NCI-H146 (cell line): Measurements from ENCODE around the gene ARL8A.
"Not testable (repeated sequence)": the region's sequence is repeated elsewhere in the genome, so short reads cannot be mapped to it uniquely, and the experiment has no call there.

Experiments
- DNase-seq: peaks from one replicate; lab custom pipeline; 2025; lab: John Stamatoyannopoulos, UW

The ARL8A gene

DNA sequence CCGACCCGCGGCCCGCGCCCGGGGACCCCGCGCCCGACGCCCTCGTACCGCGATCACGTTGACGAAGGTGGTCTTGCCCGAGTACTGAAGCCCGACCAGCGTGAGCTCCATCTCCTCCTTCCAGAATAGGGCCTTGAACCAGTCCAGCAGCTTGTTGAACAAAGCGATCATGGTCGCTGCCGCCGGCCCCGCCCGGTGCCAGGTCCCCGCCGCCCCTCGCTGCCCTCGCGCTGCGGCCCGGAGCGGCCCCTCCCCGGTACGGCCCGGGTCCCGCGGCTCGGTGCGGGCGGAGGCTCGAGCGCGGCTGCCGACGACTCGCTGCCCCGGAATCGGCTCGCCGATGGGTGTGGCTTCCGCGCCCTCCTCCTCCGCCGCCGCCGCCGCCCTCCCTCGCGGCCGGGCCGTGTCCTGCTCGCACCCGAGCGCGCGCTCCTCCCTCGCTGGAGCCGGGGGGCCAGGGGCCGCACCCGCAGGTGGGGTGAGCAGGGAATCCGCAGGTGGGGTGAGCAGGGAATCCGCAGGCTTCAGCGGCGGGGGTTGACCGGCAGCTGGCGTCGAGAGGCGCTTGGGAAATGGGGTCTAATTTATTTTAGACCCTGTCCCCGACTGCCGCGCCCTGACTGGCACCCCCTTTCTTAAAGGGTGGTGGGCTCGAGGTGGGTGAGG, at the start of gene ARL8A:
TSS of gene ARL8A (minus strand) at position 336 of the 666 bp plus-strand sequence. CDS start at position 171, 165 bp downstream.
- peak; percentile 65 for DNase-seq

DNA sequence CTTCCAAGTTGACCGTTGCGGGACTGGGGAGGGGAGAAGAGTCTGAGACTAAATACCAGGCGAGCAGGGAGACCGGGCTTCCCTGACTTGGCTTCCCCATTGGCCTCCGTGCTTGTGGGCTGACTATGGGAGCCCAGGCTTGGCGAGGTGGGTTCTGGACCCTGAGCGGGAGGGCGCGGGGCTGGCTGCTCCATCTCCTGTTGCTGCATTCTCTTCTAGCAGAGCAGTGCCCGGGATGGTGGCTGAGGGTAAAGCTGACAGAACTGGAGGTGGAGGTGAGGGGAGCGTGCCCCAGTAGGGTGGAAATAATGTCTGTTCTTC, 49.8 kb upstream of the ARL8A start:
- DNase-seq: no peak

DNA sequence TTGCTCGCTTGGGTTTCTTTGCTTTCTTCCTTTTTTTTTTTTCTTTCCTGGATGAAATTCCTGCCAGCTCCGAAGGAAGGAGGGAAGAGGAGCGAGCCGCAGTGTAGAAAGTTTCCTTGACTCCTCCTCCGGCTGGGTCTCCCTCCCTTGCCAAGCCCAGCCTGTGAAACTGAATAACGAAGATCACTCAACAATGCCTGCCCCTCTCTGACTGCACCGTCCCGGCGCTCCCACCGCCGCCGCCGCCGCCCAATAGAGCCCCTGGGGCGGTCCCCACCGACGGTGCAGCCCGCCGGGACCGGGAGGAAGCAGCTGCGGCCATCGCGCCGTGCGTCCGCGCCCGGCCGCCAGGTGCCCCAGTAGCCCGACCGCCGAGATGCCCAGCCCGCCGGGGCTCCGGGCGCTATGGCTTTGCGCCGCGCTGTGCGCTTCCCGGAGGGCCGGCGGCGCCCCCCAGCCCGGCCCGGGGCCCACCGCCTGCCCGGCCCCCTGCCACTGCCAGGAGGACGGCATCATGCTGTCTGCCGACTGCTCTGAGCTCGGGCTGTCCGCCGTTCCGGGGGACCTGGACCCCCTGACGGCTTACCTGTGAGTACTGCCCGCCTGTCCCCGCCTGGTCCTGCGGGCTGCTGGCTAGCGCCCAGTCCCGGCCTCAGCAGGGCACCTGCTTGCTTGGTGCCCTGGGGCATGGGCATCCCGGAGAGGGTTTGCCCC, 49.2 kb upstream of the ARL8A start, which contains the start of gene LGR6:
TSS of gene LGR6 (plus strand) at position 186 of the 714 bp plus-strand sequence. CDS start at position 377, 191 bp downstream.
- peak; percentile 19 for DNase-seq

DNA sequence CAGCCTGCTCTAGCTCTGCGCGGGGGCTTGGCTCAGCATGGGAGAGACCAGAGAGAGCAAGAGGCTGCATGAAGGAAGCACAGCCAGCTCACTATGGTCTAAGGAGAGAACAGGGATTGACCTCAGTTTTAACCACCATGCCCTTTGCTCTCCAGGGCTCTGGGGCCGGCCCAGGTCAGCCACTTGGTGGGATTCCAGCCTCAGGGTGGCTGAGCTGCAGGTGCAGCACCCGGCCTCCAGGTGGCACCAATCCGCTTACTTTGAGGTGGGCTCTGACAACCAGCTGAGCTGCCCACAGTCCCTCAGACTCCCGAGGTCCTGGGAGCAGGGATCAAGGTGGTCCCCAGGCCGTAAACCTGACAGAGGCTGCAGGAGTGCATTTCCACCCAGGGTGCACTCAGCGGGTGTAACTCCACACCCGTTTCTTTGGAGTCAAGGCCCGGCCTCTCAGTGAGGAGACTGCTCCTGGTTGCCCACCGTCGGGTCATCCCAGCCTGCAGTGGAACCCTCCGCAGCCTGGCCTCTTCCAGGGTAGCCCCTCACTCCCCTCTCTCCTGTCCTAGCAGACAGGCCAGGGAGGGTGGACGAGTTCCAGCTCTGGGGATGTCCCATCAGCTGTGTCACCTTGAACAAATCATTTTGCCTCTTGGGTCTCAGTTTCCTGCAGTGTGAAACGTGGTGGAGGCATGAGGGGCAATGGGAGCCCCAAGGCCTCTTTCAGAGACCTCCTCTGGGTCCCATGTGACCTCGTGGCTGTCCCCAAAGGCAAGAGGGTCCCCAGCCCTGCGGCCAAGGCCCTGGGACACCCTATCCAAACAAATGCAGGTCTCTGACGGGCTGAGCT, 48.5 kb upstream of the ARL8A start:
- DNase-seq: peak; percentile 63

DNA sequence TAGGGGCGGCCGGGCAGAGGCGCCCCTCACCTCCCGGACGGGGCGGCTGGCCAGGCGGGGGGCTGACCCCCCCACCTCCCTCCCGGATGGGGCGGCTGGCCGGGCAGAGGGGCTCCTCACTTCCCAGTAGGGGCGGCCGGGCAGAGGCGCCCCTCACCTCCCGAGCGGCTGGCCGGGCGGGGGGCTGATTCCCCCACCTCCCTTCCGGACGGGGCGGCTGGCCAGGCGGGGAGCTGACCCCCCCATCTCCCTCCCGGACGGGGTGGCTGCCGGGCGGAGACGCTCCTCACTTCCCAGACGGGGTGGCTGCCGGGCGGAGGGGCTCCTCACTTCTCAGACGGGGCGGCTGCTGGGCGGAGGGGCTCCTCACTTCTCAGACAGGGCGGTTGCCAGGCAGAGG, 46.9 kb upstream of the ARL8A start:
- not testable (repeated sequence) for DNase-seq

DNA sequence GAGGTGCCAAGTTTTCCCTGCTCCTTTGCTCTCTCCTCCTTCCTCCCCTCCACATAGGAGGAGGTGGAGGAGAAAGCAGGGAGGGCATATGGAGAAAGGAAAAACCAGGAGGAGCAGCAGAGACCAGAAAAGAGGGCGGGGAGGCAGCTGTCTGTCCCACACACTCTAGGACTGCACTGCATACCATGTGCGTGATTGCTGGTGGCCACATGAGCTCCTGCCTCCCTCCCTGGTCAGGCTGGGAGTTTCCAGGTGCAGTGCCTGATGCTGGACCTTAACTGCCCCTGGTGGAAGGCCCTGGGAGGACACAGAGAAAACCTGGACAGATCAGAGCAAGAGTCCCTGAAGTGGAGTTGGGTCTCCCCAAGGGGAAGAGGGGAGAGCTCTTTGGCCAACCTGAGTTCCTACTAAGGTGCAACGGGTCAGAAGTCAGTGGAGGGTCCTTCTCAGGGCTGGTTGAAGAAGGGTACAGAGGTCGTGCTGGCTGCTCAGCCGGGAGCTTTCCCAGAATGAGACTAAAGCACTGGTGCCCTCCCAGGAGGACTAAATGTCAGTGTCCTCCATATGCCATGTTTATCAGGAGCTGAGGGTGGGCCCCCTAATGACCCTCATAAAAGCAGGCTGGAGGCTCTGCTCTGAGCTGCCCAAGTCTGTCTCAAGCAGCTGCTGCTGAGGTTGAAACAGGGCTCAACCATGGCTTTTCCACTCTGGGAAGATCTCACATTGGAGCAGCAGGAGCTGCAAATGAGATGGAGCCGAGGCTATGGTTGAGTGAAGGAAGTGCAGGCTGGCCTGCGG, 45.6 kb upstream of the ARL8A start:
- DNase-seq: no peak

DNA sequence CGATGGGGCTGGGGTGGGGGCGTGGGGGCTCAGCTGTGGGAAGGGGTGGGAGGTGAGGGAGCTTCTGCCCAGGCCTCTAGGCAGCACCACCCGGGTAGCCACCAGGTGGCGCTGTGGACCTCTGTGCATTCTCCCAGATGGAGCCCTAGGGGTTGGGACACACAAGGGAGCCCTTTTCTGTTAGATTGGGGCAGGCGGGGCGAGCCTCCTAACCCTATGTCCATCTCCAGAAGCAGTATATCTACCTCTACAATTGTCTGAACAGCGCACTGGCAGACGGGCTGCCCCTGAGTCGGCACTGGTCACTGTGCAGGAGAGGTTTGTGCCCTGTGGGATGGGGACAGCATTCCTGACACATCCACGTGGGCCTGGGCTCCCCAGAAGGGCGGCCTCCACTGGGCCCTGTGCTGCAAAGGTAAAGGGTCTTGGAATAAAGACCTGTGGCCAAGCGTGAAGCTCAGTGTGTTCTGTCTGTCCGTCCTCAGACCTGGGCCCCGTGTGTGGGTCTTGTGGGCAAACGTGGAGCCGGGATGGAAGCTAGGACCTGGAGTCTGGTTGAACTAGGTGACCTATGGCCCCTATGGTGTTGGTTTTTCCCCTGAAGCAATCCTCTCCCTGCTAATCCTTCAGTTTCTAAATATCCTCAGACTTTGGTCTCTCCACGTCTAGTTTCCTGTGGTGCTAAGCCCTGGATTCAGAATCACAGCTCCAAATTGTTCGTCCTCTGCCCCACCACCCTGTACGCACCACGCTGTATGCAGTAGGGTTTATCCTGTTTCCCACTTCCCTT, 44.7 kb upstream of the ARL8A start:
- DNase-seq: peak; percentile 52

DNA sequence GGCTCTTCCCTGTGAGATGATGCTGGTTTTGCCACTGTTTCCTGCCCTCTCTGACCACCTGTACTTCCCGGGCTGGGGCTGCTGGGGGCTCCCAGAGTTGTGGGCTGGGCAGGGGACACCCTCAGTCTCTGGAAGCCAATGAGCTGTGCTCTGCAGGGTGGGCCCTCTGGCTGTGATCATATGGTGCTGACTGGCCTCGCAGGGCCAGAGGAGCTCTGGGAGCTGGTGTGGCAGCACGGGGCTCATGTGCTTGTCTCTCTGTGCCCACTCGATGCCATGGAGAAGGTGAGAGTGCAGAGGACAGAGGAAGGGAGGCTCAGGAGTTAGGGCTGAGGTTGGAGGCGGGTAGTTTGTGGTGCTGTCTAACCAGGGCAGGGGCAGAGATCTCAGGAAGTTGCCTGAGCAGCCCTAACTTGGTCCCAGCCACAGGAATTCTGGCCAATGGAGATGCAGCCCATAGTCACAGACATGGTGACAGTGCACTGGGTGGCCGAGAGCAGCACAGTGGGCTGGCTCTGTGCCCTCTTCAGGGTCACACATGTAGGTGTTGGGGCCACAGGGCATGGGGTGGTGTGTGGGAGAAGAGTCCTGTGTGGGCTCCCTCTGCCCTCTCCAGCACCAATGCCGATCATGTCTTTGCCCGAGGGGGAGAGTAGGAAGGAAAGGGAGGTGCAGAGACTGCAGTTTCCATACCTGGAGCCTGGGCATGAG, 43.3 kb upstream of the ARL8A start:
- no peak for DNase-seq

DNA sequence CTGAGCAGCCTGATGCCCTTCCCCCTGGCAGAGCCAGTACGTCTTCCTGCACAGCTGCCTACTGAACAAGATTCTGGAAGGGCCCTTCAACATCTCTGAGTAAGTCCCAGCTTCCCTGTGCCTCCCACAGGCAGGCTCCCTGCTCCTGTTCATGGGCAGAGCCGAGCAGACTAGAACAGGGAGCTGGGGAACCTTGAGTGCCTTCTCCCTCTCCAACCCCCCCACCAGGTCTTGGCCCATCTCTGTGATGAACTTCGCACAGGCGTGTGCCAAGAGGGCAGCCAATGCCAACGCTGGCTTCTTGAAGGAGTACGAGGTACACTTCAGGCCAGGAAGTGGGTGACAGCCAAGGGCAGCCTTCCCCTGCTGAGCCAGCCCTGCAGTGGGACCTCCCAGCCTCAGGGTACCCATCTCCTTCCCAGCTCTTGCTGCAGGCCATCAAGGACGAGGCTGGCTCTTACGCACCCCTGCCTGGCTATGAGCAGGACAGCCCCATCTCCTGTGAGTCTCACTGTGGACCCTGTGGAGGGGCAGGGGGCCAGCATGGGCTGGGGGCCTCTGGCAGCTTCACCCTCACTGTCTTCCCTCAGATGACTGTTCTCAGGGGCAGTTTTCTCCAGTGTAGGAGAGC, 42.6 kb upstream of the ARL8A start:
- no peak for DNase-seq

DNA sequence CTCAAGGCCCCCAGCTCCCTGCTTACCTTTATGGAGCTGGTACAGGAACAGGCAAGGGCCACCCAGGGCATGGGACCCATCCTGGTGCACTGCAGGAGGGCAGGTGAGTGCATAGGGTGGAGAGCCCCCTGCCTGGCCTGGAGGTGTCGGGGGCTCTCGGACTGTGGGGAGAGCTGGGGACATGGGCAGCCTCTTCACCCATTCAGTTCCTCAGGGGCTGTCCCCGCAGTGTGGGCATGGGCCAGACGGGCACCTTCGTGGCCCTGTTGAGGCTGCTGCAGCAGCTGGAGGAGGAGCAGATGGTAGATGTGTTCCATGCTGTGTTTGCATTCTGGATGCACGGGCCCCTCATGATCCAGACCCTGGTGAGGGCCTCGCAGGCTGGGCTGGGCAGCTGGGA, 41.8 kb upstream of the ARL8A start:
- DNase-seq: no peak

DNA sequence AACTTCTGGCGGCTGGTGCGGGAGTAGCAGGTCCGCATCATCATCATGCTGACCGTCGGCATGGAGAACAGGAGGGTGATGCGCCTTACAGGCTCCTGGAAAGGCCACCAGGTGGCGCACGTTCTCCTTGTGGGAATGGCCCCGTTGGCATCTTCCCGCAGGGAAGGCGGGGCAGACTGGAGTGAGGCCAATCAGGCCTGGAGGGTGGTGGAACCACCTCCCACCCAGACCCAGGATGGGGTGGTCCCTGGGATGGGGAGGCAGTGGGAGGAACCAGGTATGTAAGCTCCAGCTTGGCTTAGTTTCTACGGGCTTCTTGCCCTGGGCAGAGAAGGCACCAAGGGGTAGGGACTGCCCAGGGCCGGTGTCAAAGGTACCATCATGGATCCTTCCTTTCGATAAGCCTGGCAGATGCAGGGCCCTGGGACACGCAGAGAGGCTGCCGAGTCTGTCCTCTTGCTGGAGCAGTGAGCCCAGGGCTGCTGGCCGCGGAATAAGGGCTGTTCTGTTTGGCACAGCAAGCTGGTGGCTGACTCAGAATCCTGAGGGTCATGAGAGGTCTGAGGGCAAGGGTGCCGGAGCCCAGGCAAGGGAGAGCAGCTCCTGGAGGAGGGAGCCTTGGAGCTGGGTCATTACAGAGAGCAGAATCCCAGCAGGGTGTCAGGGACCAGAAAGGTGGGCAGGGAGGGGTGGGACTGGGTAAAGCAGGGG, 40.4 kb upstream of the ARL8A start:
- DNase-seq: peak; percentile 92

DNA sequence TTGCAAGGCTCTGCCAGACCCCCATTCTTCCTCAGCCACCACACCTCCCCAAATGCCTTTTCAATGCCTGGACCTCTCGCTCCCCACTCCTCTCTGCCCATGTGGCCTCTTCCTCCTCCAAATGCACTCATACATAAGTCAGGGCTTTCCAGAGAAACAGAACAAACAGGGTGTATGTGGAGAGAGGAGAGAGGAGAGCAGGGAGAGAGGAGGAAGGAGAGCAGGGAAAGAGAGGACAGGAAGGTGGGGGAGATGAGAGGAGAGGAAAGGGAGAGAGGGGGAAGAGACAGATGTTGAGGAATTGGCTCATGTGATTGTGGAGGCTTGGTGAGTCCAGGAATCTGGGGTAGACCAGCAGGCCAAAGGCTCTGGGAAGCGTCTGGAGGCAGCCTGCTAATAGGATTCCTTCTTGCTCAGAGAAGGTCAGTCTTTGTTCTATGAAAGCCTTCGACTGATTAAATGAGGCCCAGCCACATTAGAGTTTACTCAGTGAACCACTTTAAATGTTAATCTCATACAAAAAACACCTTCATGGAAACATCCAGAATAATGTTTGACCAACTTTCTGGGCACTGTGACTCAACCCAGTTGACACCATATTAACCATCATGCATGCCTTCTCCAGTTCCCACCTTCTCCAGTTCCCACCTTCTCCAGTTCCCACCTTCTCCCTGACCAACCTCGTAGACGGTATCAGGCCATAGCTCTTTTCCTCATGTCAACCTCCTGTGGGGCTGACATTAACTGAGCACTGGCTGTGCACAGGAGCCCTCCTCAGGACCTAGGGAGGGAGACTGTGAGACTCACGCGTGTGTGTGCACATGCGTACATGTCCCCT, 37.7 kb upstream of the ARL8A start:
- no peak for DNase-seq

DNA sequence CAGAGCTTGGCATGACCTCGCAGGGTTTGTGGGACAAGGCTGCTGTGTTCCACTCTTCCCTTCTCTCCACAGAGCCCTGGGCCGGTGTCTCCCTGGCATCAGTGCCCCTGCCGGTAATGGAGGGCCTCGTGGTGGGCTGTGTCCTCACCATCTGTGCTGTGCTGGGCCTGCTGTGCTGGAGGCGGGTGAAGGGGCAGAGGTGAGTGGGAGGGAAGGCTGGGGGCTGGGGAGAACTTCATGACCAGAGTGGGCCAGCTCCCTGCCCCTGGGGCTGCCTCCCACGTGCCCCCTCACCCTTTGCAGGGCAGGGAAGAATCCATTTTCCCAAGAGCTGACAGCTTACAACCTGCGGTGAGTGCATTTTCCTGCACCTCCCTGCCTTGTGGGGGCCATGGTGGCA, 37.0 kb upstream of the ARL8A start:
- no peak for DNase-seq

DNA sequence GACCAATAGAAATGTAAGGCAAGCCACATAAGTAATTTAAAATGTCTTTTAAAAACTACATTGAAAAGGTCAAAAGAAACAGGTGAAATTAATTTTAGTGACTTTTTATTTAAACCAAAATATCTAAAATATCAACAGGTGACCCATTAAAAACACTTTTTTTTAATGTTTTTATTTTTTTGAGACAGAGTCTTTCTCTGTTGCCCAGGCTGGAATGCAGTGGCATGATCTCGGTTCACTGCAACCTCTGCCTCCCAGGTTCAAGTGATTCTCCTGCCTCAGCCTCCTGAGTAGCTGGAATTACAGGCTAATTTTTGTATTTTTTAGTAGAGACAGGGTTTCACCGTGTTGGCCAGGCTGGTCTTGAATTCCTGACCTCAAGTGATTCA, 36.2 kb upstream of the ARL8A start:
- DNase-seq: not testable (repeated sequence)

DNA sequence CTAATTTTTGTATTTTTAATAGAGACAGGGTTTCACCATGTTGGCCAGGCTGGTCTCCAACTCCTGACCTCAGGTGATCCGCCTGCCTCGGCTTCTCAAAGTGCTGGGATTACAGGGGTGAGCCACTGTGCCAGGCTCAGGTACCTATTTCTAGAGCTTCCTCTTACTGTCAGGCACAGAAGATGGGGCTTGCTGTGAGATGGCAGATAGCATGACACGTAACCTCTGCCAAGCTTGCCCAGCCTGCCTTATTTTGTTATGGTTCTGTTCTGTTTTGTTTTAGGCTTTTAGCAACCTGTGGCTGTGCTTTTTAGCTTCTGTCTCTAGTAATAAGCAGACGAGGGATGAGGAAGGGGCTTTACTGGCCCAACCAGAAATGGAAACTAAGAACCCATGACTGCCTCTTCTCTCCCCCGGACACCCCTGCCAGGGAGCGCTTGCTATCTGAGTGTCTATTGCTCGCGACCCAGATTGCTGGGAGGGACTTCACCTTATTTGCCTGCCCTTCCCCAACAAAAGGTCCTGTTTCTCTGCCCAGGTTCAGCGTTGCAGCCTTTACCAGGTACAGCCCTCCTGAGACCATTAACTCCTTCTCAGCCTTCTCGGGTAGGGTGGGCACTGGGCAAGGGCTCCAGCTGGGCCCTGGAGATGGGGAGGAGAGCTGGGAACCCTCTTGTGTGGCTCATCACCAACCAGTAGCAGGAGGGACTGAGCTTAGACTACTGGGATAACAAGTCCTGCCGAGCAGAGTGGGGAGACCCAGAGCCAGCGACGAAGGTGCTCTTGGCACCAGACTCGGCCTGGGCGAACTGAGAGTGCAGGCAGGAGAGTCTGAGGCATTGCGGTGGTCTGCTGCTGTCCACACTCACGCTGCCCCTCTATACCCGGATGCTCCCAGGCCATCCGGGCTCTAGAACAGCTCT, 35.6 kb upstream of the ARL8A start:
- no peak for DNase-seq

DNA sequence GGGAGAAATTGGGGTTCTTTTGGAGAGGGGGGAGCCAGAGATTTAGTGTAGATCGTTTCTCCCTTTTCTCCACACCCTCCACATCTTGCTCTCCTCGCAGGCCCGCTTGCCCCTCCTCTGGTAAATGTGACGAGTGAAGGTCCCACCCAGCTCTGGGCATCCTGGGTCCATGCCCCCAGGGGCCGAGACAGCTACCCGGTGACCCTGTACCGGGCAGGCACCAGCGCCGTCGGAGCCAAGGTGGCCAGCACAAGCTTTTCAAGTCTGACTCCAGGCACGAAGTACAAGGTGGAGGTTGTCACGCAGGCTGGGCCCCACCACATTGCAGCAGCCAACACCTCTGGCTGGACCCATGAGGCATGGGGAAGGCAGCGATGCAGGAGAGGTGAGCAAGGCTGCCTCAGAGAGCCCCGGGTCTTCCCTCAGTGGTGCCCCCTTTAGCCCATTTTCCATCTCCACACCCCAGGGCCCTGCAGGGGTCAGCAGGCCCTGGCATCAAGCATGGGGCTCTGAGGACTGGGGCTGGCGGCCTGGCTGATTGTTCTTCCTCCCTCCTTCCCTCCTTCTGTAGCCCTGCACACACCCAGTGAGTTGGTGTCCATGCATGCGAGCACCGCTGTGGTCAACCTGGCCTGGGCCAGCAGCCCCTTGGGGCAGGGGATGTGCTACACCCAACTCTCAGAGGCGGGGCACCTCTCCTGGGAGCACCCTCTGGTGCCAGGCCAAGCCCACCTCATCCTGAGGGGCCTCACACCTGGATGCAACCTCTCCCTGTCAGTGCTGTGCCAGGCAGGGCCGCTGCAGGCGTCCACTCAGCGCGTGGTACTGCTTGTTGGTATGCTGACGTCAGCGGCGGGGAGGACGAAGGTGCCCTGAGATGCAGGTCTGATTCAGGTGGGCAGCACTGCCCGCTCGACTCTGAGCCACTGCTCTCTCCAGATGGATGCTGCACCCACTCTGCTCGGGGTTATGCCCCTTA, 32.7 kb upstream of the ARL8A start:
- no peak for DNase-seq
